ENCODE data around the gene LRMDA. TPM values are rescaled to one million over a fixed set of nuclear protein-coding genes. Genes with fewer than 3 reads are reported as not detected.

The LRMDA gene
- total and polyA plus RNA-seq, 2 of the 8 experiments (the other 6 are each of a cell fraction or from before 2014, with no cell fraction given): 0.86 to 2.8 TPM

DNA sequence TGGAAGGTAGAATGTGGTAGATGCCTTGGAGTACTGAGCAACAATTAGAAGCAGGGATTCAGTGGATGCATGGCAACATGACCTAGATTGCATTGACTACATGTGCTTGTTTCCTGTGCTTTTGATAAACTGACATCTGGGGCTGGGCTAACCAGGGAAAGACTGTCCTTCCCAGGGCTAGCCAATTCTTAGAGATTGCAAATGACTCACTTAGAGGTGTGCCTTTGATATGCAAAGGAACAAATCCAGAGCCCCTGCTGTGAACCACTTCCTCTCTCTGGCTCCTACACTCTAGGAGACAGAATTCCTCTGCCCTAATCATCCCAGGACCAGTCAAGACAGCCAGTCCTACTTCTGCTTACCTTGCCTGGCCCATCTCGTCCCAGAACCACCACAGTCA, 651.5 kb downstream of the LRMDA start:
- peak overlapping the region; percentile 38 to 50; a peak in 2 of 4 replicates for H3K4me2 ChIP-seq (ENCODE audit: insufficient read depth in 1 of 2, low read depth in 2 of 2, low read length in 2 of 2)
- POLR2A ChIA-PET (ENCODE audit: partially characterized antibody): interaction anchor here (1.0 kb wide), 1 partner anchor 14 kb away, joined by 3 read pairs; no protein-coding TSS in a partner anchor
- H3K4ac ChIP-seq (replicated peaks; ENCODE audit: insufficient read length, low read depth, low read length): no peak overlapping the region
- DNase-seq (ENCODE audit: low read depth in 1 of 2, low spot score in 2 of 2) (peak; percentile 83 to 85), FAIRE-seq (peak; percentile 98)
- no peak overlapping the region for H2BK12ac ChIP-seq (ENCODE audit: low read depth, low read length)
- no peaks in the 10 kb centered on the region for H3K23me2 ChIP-seq (ENCODE audit: low read depth, low read length)
- no peak overlapping the region for H3K27ac ChIP-seq (ENCODE audit: low read depth, low read length)
- H3K56ac ChIP-seq (replicated peaks; ENCODE audit: insufficient read length, low read depth, low read length): no peak overlapping the region
- CTCF ChIA-PET (ENCODE audit: partially characterized antibody): interaction anchor here (0.9 to 1.7 kb wide), 3 partner anchors 10 to 43 kb away, joined by 3 to 5 read pairs (median 3); no protein-coding TSS in a partner anchor
- no peak overlapping the region for H4K5ac ChIP-seq (ENCODE audit: insufficient read length, low read depth, low read length)
- H3K9me3 ChIP-seq (ENCODE audit: insufficient read depth in 2 of 2, low read depth in 1 of 2, low read length in 1 of 2): no peaks in the 10 kb centered on the region
- peak overlapping the region; percentile 68 for H2BK120ac ChIP-seq (replicated peaks; ENCODE audit: low read depth, low read length)
- no peaks in the 10 kb centered on the region for H4K20me1 ChIP-seq (replicated peaks in 1 of 2; ENCODE audit: control insufficient read depth in 1 of 2, insufficient read depth in 2 of 2, low read length in 2 of 2)
- no peak overlapping the region for H2AK5ac ChIP-seq (ENCODE audit: low read depth, low read length)
- peak overlapping the region; percentile 94 for H2BK5ac ChIP-seq (ENCODE audit: low read depth, low read length)
- H3K23ac ChIP-seq (ENCODE audit: insufficient read length): no peak overlapping the region
- peak overlapping the region; percentile 100 for H2BK20ac ChIP-seq (ENCODE audit: low read length)
- H3K14ac ChIP-seq (ENCODE audit: insufficient read length): no peak overlapping the region
- H3K18ac ChIP-seq (ENCODE audit: extremely low read depth, low read length): peak overlapping the region; percentile 83; the same call in 1 of the 2 replicates
- H2BK15ac ChIP-seq (ENCODE audit: low read length): no peak overlapping the region
- H3K36me3 ChIP-seq (ENCODE audit: control insufficient read depth in 2 of 4, insufficient read depth in 4 of 4, low read length in 3 of 4): no peaks in the 10 kb centered on the region
- H3K79me1 ChIP-seq (ENCODE audit: low read depth, low read length): no peaks in the 10 kb centered on the region
- no peaks in the 10 kb centered on the region for H3K79me2 ChIP-seq (ENCODE audit: control insufficient read depth in 1 of 2, insufficient read depth in 2 of 2, low read length in 2 of 2)
- H3K4me1 ChIP-seq (replicated peaks in 1 of 4; ENCODE audit: control insufficient read depth in 3 of 4, insufficient read depth in 4 of 4, low read length in 3 of 4): peaks cover 4 to 19% (median 7%) of the 10 kb centered on the region in 4 experiments; a peak in 5 of 7 replicates
- peak overlapping the region; percentile 61 for H4K91ac ChIP-seq (replicated peaks; ENCODE audit: insufficient read length, low read length)
- no peak overlapping the region for H2AFZ ChIP-seq (ENCODE audit: low read length)
- H3K4me3 ChIP-seq (ENCODE audit: extremely low read depth in 1 of 4, insufficient read depth in 2 of 4, low read depth in 3 of 4, low read length in 4 of 4): no peak overlapping the region; a peak in 1 of 8 replicates
- H3K9ac ChIP-seq (replicated peaks in 1 of 4; ENCODE audit: extremely low read depth in 1 of 4, low read depth in 3 of 4, low read length in 3 of 4): no peak overlapping the region
- no peak overlapping the region; the same call in 1 of the 2 replicates for H4K8ac ChIP-seq (ENCODE audit: extremely low read depth, insufficient read depth, low read length)
- H3K27me3 ChIP-seq (replicated peaks in 1 of 4; ENCODE audit: control insufficient read depth in 3 of 4, extremely low read depth in 1 of 4, insufficient read depth in 3 of 4, low read length in 3 of 4): peaks cover 0 to 12% (median 4%) of the 10 kb centered on the region in 4 experiments; a peak in 2 of 7 replicates
- WGBS, 2 experiments (ENCODE audit: extremely low coverage in 1 of 2, insufficient coverage in 1 of 2, insufficient read length in 1 of 2, insufficient replicate concordance in 2 of 2, low coverage in 1 of 2, low lambda C conversion rate in 2 of 2, missing lambda C conversion rate in 1 of 2): 12% methylated on average over 1 of the region's 1 CpG; no CpG with 5 or more reads in 1 of the 2 experiments
- peak; percentile 42 to 85 for TF ChIP-seq BCL11A (IDR thresholded peaks at IDR 0.05; ENCODE audit: low read depth in 2 of 2, low read length in 2 of 2)
- TF ChIP-seq HDAC2 (IDR thresholded peaks at IDR 0.05; ENCODE audit: borderline replicate concordance in 1 of 2, low read depth in 2 of 2, low read length in 2 of 2): peak in 1 of 2 experiments; percentile 77; a peak in 1 of 4 replicates
- TF ChIP-seq RBBP5 (IDR thresholded peaks at IDR 0.05; ENCODE audit: borderline replicate concordance, low read depth, low read length): no peak
- TF ChIP-seq POU5F1 (IDR thresholded peaks at IDR 0.05; ENCODE audit: low read depth, low read length): peak; percentile 93
- TF ChIP-seq SP1 (IDR thresholded peaks at IDR 0.05; ENCODE audit: low read depth, low read length): peak; percentile 74
- TF ChIP-seq, protein P1, sequence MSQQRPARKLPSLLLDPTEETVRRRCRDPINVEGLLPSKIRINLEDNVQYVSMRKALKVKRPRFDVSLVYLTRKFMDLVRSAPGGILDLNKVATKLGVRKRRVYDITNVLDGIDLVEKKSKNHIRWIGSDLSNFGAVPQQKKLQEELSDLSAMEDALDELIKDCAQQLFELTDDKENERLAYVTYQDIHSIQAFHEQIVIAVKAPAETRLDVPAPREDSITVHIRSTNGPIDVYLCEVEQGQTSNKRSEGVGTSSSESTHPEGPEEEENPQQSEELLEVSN (IDR thresholded peaks at IDR 0.05): 0 out of 2 replicates have a peak, but pooled peaks have one; percentile 8
- TF ChIP-seq EGR1 (IDR thresholded peaks at IDR 0.05; ENCODE audit: borderline replicate concordance, low read depth, low read length): 0 out of 2 replicates have a peak, but pooled peaks have one; percentile 26
- no peak for TF ChIP-seq KDM5A (IDR thresholded peaks at IDR 0.05; ENCODE audit: low read length)
- TF ChIP-seq, protein P2, sequence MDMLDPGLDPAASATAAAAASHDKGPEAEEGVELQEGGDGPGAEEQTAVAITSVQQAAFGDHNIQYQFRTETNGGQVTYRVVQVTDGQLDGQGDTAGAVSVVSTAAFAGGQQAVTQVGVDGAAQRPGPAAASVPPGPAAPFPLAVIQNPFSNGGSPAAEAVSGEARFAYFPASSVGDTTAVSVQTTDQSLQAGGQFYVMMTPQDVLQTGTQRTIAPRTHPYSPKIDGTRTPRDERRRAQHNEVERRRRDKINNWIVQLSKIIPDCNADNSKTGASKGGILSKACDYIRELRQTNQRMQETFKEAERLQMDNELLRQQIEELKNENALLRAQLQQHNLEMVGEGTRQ (IDR thresholded peaks at IDR 0.05; ENCODE audit: low read length): no peak
- no peak for TF ChIP-seq SP4 (IDR thresholded peaks at IDR 0.05; ENCODE audit: low read length)
- TF ChIP-seq, protein P3, sequence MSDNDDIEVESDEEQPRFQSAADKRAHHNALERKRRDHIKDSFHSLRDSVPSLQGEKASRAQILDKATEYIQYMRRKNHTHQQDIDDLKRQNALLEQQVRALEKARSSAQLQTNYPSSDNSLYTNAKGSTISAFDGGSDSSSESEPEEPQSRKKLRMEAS (IDR thresholded peaks at IDR 0.05): peak; percentile 76
